ENCODE data around the gene AUTS2.

The AUTS2 gene

DNA sequence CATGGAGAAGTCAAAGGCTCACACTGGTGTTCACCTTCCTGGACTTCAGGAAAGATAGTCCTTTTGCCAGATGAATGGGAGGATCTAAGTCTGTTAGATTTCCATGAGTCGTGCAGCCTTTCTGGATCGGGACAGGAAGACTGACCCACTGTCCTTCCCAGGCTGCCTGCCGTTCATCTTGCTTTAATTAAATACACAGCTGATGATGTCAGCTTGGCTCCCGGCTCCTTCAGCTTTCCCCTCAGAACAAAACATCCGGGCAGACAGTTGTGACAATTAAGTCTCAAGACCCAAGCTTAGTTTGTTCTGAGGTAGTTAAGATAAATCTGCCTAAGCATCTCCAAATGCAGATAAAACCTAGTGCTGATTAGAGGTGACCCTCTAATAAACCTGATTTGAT is 58.6 kb downstream of the AUTS2 start:
- no peak for DNase-seq (ENCODE audit: low spot score)

GRCh38 chr7:69657331-69657730 is 59.1 kb downstream of the AUTS2 start:
- DNase-seq (ENCODE audit: low spot score), result no peak

DNA sequence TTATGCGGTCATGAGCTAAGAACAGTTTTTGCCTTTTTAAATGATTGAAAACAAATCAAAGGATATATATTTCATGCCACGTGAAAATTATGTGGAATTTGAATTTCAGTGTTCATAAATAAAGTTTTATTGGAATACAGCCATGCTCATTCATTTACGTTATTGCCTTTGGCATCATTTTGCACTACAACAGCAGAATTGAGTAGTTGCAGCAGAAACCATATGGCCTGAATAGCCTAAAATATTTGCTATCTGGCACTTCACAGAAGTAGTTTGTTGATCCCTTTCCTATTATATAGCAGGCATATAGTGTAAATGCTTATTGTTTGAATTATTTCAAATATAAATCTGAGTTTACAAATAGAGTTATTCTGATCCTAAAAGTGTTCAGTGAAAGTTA is 59.7 kb downstream of the AUTS2 start:
- DNase-seq (ENCODE audit: low spot score), result no peak

- DNase-seq (ENCODE audit: low spot score), result no peak
Measured at GRCh38 chr7:69659983-69660382, 61.7 kb downstream of the AUTS2 start.

GRCh38 chr7:69661342-69661741 is 63.1 kb downstream of the AUTS2 start:
- no peak for DNase-seq (ENCODE audit: low spot score)

GRCh38 chr7:69663911-69664832 is 65.9 kb downstream of the AUTS2 start:
- DNase-seq (ENCODE audit: low spot score), result no peak

GRCh38 chr7:69665369-69665768 is 67.1 kb downstream of the AUTS2 start:
- DNase-seq (ENCODE audit: low spot score), result no peak

DNA sequence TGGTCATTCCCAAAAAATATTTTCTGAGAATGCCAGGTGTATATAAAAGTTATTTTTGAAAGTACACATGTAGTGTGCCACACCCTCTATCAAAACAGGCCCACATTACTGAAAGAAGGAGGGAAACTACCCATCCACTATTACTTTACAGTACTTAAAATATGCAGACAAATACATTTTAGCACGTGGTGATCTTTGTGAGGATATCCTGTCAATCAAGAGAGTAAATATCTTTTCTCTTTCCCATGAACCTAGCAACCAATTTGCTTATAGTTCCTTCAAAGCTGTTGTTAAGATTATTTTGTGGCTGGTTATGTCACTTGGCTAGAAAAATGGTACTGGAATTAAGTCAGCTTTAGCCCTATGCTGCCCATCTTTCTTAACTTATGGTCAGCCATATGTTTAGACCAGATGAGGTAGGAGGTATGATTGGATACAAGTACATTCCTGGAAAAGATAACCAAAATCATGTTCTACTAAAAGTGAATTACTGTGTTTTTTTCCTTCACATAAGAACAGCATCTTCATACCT is 70.1 kb downstream of the AUTS2 start:
- no peak for DNase-seq (ENCODE audit: low spot score)

DNA sequence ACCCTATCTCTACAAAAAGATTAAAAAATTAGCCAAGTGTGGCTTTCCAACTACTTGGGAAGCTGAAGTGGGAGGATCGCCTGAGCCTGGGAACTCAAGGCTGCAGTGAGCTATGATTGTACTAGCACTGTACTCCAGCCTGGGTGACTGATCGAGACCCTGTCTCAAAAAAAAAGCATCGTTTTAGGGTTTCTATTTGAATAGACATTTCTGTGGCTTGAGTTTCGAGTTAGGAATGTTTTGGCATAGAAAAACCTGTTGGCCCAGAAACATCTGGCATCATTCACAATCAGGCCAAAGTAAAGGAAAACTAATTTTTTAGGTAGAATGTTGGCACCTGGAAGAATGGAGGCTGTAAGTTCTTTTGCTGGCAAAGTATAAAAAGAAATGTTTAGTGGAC is 72.4 kb downstream of the AUTS2 start:
- DNase-seq (ENCODE audit: low spot score), result no peak

DNA sequence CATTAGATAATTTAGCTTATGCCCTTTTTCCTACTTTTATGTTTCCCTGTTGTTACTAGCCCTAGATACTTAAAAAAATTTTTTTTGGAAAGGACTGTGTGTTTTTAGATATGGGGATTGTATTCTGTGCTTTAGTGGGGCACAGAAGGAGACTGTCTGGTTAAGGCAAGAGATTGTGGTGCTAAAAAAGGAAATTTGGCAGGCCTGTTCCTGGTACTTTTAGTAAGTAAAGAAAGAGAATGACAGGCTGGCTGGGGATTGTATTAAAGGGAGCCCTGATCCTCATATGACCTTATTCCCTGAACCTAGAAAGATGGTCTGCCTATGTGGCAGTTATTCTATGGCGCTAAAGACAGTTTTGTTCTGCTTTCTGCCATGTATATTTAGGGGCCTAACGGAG is 74.8 kb downstream of the AUTS2 start:
- no peak for DNase-seq (ENCODE audit: low spot score)

- DNase-seq (ENCODE audit: low spot score), result no peak
Measured at GRCh38 chr7:69674701-69675182, 76.5 kb downstream of the AUTS2 start.

DNA sequence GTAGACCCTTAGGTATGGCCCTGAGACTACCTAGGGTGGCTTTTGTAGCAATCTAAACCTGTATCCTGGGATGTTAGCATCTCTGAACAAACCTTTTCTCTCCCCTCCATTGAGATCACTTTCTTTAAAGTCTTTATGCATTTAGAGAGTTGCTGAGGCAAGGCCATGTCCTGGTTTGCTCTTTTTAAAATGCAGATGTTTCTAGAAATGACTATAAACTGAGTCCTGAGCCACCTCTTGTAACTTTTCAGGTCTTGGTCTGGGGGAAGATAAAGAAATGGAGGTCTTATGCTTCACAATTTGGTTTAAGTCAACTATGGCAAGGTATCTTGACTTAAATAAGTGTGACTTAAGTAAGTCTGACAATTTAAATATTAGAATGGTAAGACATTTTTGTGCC is 78.0 kb downstream of the AUTS2 start:
- DNase-seq (ENCODE audit: low spot score), result no peak

- DNase-seq (ENCODE audit: low spot score), result no peak
Measured at GRCh38 chr7:69677054-69677852, 79.0 kb downstream of the AUTS2 start.

DNA sequence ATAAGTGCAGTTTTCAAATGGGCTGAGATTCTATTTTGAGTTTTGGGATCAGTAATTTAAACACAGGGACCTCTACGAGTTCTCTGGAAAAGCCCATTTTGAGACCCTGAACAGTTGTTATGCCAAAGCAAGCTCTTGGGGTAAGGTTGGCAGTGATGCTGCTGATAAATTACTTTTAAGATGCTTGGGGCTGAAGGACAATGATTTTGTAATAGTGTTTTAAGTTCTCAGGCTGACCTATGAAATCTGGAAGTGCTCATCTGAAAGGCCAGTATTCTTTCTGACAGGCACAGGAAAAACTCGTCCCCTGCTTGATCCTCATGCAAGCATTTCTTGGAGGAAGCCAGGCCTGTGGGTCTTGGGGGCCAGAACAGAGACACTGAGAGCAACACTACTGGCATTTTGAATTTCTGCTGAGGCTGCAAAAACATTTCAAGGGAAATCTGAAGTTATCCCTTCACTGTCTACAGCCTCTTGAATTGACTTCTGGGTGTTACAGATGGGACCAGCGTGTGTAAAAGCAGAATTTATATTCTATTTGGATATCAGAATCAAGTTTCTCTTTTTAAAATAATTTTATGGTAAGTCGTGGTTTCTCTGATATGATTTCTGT is 79.7 kb downstream of the AUTS2 start:
- DNase-seq (ENCODE audit: low spot score), result no peak

GRCh38 chr7:69678494-69679187 is 80.4 kb downstream of the AUTS2 start:
- DNase-seq (ENCODE audit: low spot score), result no peak

GRCh38 chr7:69681181-69681580 is 82.9 kb downstream of the AUTS2 start:
- no peak for DNase-seq (ENCODE audit: low spot score)

DNA sequence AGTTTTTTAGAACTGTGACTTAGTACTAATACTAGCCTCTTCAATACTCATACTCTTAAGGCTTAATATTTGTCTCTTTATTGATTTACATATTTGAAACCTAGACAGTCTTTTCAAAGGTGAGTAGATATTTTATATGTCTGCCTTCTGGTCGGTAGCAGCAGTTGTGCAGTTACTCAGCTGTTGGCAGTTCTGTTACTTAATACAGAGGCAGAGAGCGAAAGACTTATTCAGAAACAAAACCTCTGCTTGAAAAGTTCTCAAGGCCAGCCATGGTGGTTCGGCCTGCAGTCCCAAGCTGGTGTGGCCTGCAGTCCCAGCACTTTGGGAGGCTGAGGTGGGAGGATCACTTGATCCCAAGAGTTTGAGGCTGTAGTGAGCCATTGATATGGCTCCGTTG is 84.2 kb downstream of the AUTS2 start:
- DNase-seq (ENCODE audit: low spot score), result no peak

DNA sequence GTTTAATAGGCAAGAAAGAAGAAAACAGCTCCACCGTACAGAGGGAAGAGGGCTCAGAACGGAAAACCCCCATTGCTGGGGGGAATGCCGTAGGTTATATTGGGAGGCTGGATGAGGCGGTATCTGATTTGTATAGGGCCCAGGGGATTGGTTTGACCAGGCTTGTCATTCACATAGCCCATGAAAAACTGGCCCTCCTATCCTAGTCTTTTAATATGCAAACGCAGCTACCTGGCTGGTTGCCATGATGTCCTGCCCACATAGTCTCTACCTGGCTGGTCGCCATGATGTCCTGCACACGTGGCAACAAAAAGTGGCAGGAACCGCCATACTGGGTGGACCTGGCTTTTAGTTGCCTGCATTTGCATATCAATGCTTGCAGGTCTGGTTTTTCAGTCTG is 84.7 kb downstream of the AUTS2 start:
- no peak for DNase-seq (ENCODE audit: low spot score)

DNA sequence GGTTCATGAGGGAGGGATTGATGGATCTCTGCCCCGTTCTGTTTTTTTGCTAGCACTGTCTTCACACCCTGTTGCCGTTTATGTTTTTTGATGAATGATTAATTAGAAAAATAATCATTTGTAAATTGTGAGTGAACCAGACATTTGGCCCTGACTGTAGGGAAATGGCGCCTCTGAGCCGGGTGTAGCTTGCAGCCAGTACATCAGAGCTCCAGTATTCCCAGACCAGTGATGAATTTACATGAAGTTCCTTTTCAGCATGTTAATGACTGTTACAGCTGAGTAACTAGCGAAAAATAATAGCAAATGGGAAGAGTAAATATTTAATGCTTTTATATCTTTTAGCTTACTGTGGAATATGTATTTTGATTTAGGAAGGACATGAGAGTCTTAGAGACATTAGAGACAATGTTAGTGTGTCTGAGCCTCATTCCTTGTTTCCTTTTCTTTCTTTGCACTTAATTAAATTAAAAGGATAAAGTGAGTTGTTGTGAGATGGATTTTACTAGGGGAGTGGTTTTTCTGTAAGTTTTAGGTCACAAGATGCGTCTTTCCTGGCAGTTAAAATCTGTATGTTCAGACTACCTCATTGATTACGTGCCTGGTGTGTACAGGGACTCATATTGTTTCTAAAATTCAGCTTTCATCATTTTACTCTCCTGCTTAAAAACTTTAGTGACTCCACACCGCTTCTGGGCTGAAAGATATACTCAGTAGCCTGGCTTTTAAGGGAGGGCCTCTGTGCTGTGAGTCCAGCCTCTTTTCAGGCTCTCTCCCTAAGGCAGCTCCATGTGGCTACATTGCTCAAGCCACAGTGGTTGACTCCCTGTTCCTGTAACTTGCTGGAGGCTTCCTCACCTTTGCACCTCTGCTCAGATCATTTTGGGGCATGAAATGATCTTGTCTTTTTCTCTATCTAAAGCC is 86.4 kb downstream of the AUTS2 start:
- no peak for DNase-seq (ENCODE audit: low spot score)

DNA sequence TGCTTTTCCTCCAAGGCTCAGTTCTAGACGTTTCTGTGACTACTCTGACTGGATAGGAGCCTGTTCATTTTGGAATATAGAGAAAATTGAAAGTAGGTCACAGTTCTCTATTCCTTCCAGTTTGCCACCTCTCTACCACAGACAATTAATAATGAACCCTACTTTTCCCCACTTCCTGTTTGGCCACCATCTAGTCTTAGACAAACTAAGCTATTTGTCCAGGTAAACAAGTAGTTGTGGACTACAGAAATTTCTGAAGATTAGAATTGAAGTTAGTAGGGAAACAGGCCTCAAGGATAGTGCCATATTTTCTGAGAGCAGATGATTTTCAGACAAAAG is 87.0 kb downstream of the AUTS2 start:
- no peak for DNase-seq (ENCODE audit: low spot score)

DNA sequence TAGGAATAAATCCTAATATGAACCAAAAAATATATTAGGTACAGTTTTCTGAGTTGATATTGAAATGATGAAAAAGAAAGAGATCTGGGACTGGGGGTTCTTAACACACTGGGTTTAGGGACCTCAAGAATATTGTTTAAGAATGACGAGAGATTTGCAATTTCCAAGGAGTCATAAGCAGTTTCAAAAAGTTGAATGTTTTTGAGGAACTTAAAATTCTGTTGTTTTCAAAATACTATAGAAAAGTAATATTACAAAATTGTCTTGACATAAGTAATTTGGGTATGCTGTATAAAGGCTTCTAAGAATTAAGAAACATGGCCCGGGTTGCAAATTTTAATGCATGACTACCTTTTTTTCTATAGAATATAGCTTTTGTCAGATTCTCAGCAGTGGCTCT is 88.1 kb downstream of the AUTS2 start:
- DNase-seq (ENCODE audit: low spot score), result no peak
